Body of pancreas (tissue), 4 donors: ENCODE results near the gene KANSL3.

Experiments
- CTCF ChIP-seq, 7 experiments: fragments of 450-650 bp in 4 of 7; fragments of 200-600 bp in 3 of 7; sonication (generic) in 3 of 7; IDR thresholded peaks; one replicate each; pipeline ENCODE4 v1.5.1; 2016 to 2019; ENCODE audit warnings: antibody characterized with exemption in 7 of 7
- POLR2A ChIP-seq, 3 donors: fragments of 450-650 bp; IDR thresholded peaks; one replicate each; pipeline ENCODE4 v1.6.1; 2016; ENCODE audit warnings: antibody characterized with exemption in 3 of 3, mild to moderate bottlenecking in 2 of 3

GRCh38 chr2:96681540-96681939 lies 43.4 kb upstream of the KANSL3 start:
- TF ChIP-seq CTCF (IDR thresholded peaks at IDR 0.05) (no peak), POLR2A (IDR thresholded peaks at IDR 0.05) (no peak)
